ENCODE results near the gene GIMAP7.
"Not testable (repeated sequence)": the region's sequence is repeated elsewhere in the genome, so short reads cannot be mapped to it uniquely, and the experiment has no call there.

The GIMAP7 gene

DNA sequence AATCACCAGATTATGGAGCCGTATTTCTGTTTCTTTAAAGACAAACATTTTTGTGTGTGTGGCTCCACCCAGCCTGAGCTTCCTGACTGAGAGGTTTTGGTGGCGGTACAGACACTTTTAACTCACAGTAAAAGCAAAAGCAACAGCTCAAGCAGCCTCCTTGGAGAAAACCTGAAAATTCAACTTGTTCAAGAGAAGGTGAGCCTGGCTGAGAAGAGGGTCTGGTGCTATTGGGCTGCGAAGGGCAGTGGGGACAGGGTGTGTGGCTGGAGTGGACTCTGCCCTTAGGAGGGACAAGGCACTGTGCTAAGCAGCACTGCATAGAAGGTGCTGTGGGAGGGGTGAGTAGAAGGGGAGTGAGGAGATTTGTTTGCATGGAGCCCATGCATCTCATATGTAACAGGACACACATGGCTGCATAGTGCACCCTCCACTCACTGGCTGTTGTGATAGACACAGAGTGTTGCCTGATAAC, at the start of gene GIMAP7:
Gene GIMAP7, plus strand, starts transcription at position 125 of the 475 bp plus-strand sequence. CDS start 5,103 bp downstream, outside the sequence.
- no peak for DNase-seq (ENCODE audit: low read depth in 2 of 2)

GRCh38 chr7:150464962-150465361, 49.7 kb upstream of the GIMAP7 start:
- DNase-seq (ENCODE audit: low read depth in 2 of 2): no peak

GRCh38 chr7:150465414-150465813, 49.3 kb upstream of the GIMAP7 start:
- DNase-seq (ENCODE audit: low read depth in 2 of 2): no peak

DNA sequence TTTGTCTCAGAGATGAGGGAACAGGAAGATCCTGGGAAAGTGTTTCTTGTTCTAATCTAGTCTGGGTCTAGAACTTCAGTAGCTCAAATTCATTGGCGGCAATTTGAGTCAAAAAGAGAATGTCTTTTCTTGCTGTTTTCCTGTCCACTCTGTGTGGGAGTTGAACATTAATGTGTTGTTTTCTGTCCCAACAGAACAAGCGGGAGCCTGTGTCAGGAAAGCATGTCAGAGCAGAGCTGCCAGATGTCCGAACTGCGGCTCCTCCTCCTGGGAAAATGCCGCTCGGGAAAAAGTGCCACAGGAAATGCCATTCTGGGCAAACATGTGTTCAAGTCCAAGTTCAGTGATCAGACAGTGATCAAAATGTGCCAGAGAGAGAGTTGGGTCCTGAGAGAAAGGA, 48.2 kb upstream of the GIMAP7 start:
- no peak for DNase-seq (ENCODE audit: low read depth in 2 of 2)

DNA sequence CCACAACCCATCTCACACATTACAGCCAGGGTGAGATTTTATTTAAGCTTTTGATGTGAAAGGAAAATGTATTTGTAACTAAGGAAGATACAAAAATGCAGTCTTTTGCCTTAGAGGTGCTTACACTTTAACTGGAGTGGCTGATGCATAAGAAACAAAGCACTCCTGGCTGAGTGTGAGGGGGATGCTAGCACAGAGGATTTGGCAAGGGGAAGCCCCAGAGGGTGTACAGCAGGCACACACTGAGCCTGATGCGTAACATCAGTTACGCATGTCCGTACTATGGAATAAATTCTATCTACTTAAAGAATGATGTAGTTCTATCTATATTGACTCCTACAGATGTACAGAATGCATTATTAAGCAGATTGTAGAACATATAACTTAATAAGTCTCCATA, 46.4 kb upstream of the GIMAP7 start:
- no peak for DNase-seq (ENCODE audit: low read depth in 2 of 2)

- DNase-seq (ENCODE audit: low read depth in 2 of 2): no peak
These were observed 42.8 kb upstream of the GIMAP7 start for GRCh38 chr7:150471886-150472285.

DNA sequence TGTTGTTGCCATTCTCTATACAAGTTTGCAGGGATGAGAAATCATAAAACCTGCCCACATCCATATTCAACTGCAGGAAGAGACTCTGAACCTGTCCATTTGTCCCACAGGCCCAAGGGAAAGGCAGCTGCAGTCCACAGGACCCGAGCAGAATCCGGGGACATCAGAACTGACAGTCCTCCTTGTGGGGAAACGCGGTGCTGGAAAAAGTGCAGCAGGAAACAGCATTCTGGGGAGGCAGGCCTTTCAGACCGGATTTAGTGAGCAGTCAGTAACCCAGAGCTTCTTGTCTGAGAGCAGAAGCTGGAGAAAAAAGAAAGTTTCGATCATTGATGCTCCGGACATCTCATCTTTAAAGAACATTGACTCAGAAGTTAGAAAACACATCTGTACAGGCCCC, 40.8 kb upstream of the GIMAP7 start:
- DNase-seq (ENCODE audit: low read depth in 2 of 2): no peak

DNA sequence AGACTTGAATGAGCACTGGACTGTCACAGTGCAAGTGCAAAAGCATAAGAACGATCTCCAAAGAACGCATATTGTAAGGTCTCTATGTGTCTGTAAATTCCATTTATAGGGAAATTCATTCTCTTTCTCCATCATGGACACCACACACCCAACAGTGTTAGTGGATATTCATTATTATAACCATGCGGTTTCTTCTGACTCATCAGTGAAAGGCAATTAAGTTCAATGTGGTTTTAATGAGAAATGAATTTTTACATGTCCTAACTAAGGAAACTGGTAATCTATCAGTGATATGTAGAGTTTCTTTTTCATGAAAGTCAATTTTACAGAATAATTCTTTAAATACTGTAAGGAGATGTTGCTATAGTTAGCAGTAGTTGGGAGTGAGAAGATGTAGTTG, 38.4 kb upstream of the GIMAP7 start:
- no peak for DNase-seq (ENCODE audit: low read depth in 2 of 2)

DNA sequence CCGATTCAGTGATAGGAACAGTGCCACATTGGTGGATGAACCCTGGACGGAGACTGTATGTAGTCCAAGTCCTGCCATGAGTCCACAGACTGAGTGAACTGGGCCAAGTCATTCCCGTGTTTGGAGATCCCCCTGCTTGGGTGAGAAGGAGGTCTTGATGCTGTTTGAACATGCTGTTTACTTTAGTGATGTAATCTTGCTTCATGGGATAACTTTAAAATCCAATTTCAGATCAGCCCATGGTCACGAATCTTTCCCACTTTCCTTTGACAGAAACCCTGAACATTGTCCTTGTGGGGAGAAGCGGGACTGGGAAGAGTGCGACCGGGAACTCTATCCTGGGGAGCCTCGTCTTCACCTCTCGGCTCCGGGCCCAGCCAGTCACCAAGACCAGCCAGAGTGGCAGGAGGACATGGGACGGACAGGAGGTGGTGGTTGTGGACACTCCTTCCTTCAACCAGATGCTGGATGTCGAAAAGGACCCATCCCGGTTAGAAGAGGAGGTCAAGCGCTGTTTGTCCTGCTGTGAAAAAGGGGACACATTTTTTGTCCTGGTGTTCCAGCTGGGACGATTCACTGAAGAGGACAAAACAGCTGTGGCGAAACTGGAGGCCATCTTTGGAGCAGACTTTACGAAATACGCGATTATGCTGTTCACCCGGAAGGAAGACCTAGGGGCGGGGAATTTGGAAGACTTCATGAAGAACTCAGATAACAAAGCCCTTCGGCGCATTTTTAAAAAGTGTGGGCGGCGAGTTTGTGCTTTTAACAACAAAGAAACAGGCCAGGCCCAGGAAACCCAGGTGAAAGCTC, 37.6 kb upstream of the GIMAP7 start:
- DNase-seq (ENCODE audit: low read depth in 2 of 2): no peak

DNA sequence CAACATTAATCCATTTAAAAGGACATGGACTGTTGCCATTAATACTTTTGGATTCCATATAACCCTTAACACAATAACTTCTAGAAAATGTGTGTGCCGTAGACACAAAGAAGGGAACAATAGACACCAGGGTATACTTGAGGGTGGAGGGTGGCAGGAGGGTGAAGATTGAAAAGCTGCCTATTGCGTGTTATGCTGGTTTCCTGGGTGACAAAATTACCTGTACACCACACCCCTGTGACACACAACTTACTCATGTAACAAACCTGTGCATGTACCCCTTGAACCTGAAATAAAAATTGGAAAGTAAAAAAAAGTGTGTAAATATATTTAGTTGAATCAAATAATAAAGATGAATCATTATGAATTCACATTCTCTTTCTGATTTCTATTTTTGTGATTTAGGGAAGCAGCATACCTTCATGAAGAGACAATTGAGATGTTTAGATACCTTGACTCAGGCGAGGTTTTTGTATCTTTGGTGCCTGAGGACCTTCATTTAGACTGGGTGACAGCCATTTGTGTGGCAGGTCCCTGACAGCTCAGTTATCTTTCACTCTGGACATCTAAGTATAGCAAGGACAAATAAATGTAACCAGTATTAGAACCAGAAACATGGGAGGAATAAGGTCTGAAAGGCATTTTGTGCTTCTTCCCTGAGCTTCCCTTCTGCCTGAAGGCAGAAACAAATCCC, 35.5 kb upstream of the GIMAP7 start:
- no peak for DNase-seq (ENCODE audit: low read depth in 2 of 2)

DNA sequence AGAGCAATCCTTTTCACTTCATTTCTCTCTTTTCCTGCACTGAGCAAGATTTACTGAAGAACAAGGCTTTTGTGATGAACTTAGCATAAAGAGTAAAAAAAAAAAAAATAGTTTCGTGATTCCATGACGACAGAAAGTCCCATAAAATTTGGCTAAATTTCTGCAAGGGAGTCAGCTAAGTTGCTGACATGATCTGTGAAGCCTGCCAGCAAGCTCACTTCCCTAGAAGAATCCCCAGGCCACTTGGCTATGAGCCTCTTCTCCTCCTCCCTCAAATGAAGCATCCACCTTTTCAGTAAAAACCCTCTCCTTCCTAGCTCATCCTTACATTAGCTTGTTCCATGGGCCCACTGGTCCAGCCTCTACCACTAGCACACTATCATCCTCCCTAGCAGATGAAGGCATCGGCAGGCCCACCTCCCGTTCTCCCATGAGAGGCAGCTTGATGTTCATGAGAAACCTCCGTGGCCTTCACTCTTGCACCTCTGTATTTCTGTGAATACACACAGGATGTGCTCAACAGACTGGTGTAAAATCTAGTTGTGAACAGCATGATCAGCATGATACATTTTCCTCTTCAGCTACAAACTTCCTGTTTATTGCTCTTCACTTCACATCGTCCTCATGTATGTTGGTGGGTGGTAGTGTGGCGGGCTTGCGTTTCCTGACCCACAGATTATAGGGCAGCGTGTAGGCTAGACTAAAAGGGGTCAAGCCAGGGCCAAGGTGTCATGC, 33.3 kb upstream of the GIMAP7 start:
- no peak for DNase-seq (ENCODE audit: low read depth in 2 of 2)

DNA sequence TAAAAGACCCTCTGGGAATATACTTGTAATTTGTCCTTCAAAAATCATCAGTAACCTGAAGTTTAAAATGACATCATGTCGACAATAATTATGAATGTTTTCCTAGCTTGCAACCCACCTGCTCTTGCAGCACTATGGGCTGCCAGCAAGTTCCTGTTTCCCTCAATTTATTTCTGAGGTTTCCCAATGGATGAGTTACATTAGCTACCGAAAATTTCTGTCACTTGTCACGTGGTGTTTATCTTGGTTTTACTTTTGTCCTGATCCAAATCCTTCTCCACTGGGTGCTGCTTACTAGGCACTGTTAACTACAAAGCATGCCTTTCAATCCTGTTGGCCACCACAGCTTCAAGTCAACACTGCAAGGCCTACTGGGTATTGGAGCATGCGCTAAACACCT, 32.8 kb upstream of the GIMAP7 start:
- no peak for DNase-seq (ENCODE audit: low read depth in 2 of 2)

DNA sequence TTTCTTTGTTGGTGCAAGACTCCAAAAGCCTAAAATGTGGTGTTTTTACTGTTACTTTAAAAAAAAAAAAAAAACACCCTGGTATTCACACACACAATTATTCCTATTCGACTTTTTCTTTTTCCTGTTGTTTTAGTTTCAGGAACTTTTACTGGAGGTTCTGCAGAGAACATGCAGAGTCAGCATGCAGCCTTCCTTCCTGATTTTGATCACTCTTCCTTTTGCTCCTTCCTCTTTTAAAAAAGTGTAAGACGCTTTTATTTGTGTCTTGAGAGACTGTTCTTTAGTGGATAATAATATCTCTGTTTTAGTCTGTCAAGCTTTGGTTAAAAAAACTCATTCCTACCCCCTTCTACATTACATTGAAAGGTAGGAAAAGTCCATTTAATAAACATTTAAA, 31.2 kb upstream of the GIMAP7 start:
- not testable (repeated sequence) for DNase-seq (ENCODE audit: low read depth in 2 of 2)

DNA sequence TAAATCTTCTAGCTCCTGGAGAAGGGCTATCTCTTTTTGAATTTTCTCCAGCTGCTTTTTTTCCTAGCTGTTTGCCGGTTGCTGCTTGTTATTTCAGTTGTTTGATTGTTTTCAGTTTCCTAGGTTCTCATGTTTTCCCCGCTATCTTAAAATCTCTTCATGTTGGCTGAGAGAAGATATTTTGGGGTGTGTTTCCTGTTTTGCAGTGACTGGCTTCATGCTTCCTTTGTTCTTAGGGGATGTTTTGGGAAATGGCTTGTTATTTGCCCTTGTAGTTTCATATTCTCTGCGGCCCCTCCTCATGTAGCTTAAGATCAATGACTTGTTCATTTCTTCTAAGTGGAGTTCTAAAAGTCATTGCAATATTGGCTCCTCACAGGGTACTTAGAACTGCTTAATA, 30.6 kb upstream of the GIMAP7 start:
- not testable (repeated sequence) for DNase-seq (ENCODE audit: low read depth in 2 of 2)

- DNase-seq (ENCODE audit: low read depth in 2 of 2): no peak
These were observed 27.0 kb upstream of the GIMAP7 start for GRCh38 chr7:150487625-150488024.

DNA sequence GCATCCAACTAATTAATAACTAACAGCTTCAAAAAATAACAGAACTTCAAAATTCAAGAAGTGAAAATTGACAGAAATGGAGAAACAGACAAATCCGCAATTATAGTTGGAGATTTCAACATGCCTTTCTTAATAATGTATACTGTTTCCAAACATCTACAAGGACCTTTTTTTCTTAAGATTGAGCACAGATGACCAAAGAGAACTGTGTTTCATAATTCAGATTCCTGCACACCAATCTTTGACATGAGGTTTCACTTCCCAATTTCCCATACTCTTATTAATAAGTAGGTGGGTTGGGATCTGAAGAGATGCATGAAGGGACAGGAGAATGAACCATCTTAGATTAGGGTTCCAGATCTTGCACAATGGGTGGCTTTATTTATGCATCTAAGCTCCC, 24.9 kb upstream of the GIMAP7 start:
- DNase-seq (ENCODE audit: low read depth in 2 of 2): no peak

DNA sequence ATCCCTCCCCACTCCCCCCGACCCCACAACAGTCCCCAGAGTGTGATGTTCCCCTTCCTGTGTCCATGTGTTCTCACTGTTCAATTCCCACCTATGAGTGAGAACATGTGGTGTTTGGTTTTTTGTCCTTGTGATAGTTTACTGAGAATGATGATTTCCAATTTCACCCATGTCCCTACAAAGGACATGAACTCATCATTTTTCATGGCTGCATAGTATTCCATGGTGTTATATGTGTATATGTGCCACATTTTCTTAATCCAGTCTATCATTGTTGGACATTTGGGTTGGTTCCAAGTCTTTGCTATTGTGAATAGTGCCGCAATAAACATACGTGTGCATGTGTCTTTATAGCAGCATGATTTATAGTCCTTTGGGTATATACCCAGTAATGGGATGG, 21.2 kb upstream of the GIMAP7 start:
- DNase-seq (ENCODE audit: low read depth in 2 of 2): not testable (repeated sequence)

- no peak for DNase-seq (ENCODE audit: low read depth in 2 of 2)
These were observed 12.2 kb upstream of the GIMAP7 start for GRCh38 chr7:150502519-150502918.

- no peak for DNase-seq (ENCODE audit: low read depth in 2 of 2)
These were observed 11.5 kb upstream of the GIMAP7 start for GRCh38 chr7:150503155-150503554.

DNA sequence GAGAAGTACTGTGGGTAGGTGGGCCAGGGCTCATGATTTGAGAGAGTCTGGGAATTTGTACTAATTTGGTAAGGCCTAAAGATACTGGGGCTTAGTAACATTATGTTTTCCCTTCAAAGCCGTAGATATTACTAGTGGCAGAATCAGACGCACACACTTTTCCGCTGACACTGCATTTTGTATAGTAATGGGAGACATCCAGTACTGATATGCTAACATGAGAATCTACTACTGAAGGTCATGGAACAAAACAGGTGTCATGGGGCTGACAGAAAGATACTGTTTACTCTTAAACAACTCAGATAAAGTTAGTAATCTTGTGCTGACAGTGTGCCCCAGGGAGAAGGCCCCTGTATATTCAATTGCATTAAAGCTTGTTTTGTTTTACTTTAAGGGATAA, 11.1 kb upstream of the GIMAP7 start:
- no peak for DNase-seq (ENCODE audit: low read depth in 2 of 2)

DNA sequence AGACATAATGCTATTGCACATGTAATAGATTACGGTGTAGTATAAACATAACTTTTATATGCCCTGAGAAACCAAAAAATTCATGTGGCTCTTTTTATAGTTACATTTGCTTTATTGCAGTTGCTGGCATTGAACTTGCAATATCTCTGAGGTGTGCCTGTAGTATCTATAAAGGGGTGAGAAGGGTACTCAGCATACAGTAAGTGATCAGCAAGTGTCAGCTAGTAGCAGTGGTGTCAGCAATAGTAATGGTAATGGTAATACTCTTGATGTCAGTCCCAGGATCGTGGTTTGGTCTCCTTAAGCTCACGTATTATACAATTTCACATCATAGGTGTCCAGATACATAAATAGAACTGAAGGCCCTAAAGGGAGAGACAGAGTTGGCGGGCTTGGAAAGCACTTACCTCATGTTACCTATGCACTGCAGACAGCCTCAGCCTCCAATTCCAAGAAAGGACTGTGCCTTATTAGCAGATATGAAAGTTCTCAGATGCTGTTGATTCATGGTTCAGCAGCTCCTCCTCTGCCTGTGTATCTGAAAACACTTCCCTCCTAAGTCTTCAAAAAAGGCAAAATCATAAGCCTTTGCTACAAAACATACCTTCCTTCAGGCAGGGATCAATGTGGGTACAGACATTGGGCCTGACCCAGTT, 6.6 kb upstream of the GIMAP7 start:
- DNase-seq (ENCODE audit: low read depth in 2 of 2): no peak

- DNase-seq (ENCODE audit: low read depth in 2 of 2): no peak
These were observed 3.6 kb upstream of the GIMAP7 start for GRCh38 chr7:150511048-150511447.
